Measurements from ENCODE around the gene DNAJB6. TPM values are rescaled to one million over a fixed set of nuclear protein-coding genes. Genes with fewer than 3 reads are reported as not detected.
A peak's percentile ranks its signal among the peaks of the same experiment; 100 is the strongest.

DNAJB6 gene
- total and polyA plus RNA-seq, 5 donors from 2014 or later: 115 to 250 (median 121) TPM

DNA sequence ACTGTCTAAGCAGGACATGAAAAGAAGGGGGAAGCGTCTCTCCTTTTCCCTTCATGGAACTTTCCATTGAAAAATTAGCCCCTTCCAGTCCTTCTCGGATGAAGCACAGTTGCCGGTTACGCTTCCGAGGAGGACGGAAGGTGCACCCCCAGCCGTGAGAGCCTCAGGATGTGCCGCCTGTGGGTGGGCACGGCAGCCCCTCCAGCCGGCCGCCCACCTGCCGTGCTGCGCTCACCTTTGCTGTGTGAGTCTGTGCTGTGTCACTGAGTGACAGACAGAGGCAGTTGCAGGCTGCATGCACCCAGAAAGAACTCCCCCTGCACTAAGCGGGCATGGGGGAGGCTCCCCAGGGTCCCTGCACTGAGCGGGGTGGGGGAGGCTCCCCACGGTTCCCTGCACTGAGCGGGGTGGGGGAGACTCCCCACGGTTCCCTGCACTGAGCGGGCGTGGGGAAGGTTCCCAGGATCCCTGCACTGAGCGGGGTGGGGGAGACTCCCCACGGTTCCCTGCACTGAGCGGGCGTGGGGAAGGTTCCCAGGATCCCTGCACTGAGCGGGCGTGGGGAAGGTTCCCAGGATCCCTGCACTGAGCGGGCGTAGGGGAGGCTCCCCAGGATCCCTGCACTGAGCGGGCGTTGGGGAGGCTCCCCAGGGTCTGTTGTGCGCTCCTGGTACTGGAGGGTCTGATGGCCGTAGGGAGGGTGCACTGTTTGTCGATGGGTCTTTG lies 74.2 kb downstream of the DNAJB6 start:
- no peak for ATAC-seq (ENCODE audit: low read depth in 2 of 2)
- no peak overlapping the region for H3K4me3 ChIP-seq (ENCODE audit: low read depth, low read length)
- H3K9me3 ChIP-seq (ENCODE audit: control insufficient read depth in 2 of 2, low read length in 2 of 2): no peaks in the 10 kb centered on the region
- H3K4me1 Mint-ChIP-seq: peaks cover 2 to 15% (median 7%) of the 10 kb centered on the region in 4 donors
- H3K9me3 Mint-ChIP-seq: no peaks in the 10 kb centered on the region
- H3K27ac Mint-ChIP-seq: peak overlapping the region in 2 of 3 donors; percentile 92 to 98
- no peak overlapping the region for H3K4me3 Mint-ChIP-seq
- H3K4me1 ChIP-seq (ENCODE audit: control insufficient read depth, insufficient read depth, low read length, poor library complexity, severe bottlenecking): peaks cover 16% of the 10 kb centered on the region
- H3K27me3 ChIP-seq (ENCODE audit: control insufficient read depth, insufficient read depth, low read length): no peaks in the 10 kb centered on the region
- peaks cover 15% of the 10 kb centered on the region for H3K36me3 Mint-ChIP-seq
- no peak for DNase-seq
- no peaks in the 10 kb centered on the region for H3K27me3 Mint-ChIP-seq
- peak overlapping the region; percentile 45 for H3K27ac ChIP-seq (ENCODE audit: insufficient read depth, low read length, poor library complexity, severe bottlenecking)
- H3K36me3 ChIP-seq (ENCODE audit: control insufficient read depth, insufficient read depth, low read length): peaks cover 4% of the 10 kb centered on the region

DNA sequence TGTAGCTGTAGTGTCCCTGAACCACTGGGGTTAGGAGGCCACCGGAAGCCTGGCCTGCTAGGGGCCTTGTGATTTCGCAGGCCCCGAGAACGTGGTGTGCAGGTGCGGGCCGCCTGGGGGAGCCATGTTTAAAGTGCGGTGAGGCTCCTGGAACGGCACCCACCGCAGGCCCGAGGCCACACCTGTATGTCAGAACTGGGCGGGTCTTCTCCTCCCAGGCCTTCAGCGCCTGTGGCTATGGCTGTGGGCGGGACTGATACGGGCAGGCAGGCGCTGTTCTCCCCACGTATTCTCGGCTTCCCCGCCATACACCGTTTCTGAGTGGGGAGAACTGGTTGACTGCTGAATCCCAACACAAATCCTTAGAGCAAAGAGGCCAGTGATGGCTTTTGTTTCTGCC lies 74.8 kb downstream of the DNAJB6 start:
- no peaks in the 10 kb centered on the region for H3K9me3 ChIP-seq (ENCODE audit: control insufficient read depth in 2 of 2, low read length in 2 of 2)
- peak; percentile 32 to 49 (median 46) for DNase-seq
- peaks cover 16% of the 10 kb centered on the region for H3K4me1 ChIP-seq (ENCODE audit: control insufficient read depth, insufficient read depth, low read length, poor library complexity, severe bottlenecking)
- H3K27ac ChIP-seq (ENCODE audit: insufficient read depth, low read length, poor library complexity, severe bottlenecking): peak overlapping the region; percentile 45
- H3K27me3 ChIP-seq (ENCODE audit: control insufficient read depth, insufficient read depth, low read length): no peaks in the 10 kb centered on the region
- H3K4me3 ChIP-seq (ENCODE audit: low read depth, low read length): peak overlapping the region; percentile 56
- peaks cover 10% of the 10 kb centered on the region for H3K36me3 ChIP-seq (ENCODE audit: control insufficient read depth, insufficient read depth, low read length)
- Mint-ChIP-seq H3K4me1 (peaks cover 2 to 15% (median 7%) of the 10 kb centered on the region in 4 donors), H3K27me3 (no peaks in the 10 kb centered on the region), H3K9me3 (no peaks in the 10 kb centered on the region), H3K36me3 (peaks cover 21% of the 10 kb centered on the region), H3K4me3 (peak overlapping the region in 3 of 4 donors; percentile 17 to 74 (median 63)), H3K27ac (peak overlapping the region in 2 of 3 donors; percentile 88 to 92)
- peak; percentile 69 to 76 for ATAC-seq (ENCODE audit: low read depth in 2 of 2)

DNA sequence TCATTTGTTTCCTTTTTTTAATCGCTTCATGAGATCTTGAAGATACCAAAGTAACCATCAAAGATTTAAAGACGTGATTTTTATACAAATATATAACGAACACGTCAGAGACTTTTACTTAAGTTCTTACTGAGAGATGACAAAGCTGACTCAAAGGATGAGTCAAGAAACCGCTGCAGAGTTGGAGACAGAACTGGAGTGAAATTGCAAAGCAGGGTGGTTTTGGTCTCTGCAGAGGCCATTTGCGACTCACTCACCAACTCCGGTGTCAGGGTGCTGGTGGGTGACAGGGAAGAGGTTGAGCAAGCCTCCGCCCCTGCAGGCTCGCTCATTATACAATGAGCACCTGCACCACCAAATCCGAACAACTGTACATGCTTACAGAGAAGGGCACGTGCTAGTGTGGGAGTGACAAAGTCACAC lies 75.2 kb downstream of the DNAJB6 start:
- Mint-ChIP-seq H3K27ac (peak overlapping the region in 2 of 3 donors; percentile 88 to 92), H3K4me3 (peak overlapping the region; percentile 17 to 74 (median 48)), H3K27me3 (no peaks in the 10 kb centered on the region), H3K4me1 (peaks cover 2 to 15% (median 7%) of the 10 kb centered on the region in 4 donors), H3K36me3 (peaks cover 26% of the 10 kb centered on the region), H3K9me3 (no peaks in the 10 kb centered on the region)
- H3K36me3 ChIP-seq (ENCODE audit: control insufficient read depth, insufficient read depth, low read length): peaks cover 15% of the 10 kb centered on the region
- H3K4me1 ChIP-seq (ENCODE audit: control insufficient read depth, insufficient read depth, low read length, poor library complexity, severe bottlenecking): peaks cover 16% of the 10 kb centered on the region
- peak; percentile 70 to 73 for ATAC-seq (ENCODE audit: low read depth in 2 of 2)
- peak overlapping the region; percentile 45 for H3K27ac ChIP-seq (ENCODE audit: insufficient read depth, low read length, poor library complexity, severe bottlenecking)
- H3K9me3 ChIP-seq (ENCODE audit: control insufficient read depth in 2 of 2, low read length in 2 of 2): no peaks in the 10 kb centered on the region
- H3K4me3 ChIP-seq (ENCODE audit: low read depth, low read length): peak overlapping the region; percentile 56
- DNase-seq: peak; percentile 28 to 51 (median 29)
- H3K27me3 ChIP-seq (ENCODE audit: control insufficient read depth, insufficient read depth, low read length): no peaks in the 10 kb centered on the region

DNA sequence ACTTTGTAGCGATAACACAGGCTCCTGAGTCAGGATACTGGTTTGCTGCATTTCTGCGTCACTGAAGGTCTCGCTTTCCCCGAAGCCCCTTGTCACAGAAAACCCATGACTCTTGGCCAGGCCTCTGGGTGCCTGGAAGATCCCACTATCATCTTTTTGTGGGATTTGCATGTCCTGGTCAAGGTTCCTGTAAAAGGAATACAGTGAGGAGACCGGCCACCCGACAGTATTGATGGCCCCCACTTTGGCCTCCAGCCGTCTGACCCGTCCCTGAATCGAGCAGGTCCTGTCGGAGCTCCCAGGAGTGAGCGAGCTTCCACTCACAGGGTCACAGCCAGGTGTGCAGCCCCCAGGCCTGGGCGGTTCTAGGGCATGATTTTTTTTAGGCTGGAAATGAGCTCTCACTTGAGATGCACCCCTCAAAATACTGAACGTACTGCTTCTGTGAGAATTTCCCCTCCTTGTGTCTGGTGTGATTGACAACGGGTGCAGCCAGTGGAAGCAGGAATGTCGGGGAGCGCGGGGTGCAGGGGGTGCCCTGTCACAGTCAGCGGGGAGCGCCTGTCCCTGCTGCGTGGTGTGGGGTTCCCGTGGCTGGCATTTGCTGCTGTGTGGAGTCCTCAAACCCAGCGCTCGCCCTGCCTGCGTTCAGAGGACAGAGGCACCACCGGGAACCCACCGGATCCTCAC lies 75.8 kb downstream of the DNAJB6 start:
- H3K4me3 ChIP-seq (ENCODE audit: low read depth, low read length): peak overlapping the region; percentile 56
- H3K4me3 Mint-ChIP-seq: peak overlapping the region in 2 of 4 donors; percentile 33 to 63
- H3K4me1 Mint-ChIP-seq: peaks cover 2 to 15% (median 7%) of the 10 kb centered on the region in 4 donors
- peak overlapping the region; percentile 41 for H3K27ac ChIP-seq (ENCODE audit: insufficient read depth, low read length, poor library complexity, severe bottlenecking)
- H3K27me3 Mint-ChIP-seq: no peaks in the 10 kb centered on the region
- peaks cover 27% of the 10 kb centered on the region for H3K36me3 Mint-ChIP-seq
- no peaks in the 10 kb centered on the region for H3K9me3 ChIP-seq (ENCODE audit: control insufficient read depth in 2 of 2, low read length in 2 of 2)
- peaks cover 16% of the 10 kb centered on the region for H3K36me3 ChIP-seq (ENCODE audit: control insufficient read depth, insufficient read depth, low read length)
- H3K4me1 ChIP-seq (ENCODE audit: control insufficient read depth, insufficient read depth, low read length, poor library complexity, severe bottlenecking): peaks cover 16% of the 10 kb centered on the region
- no peaks in the 10 kb centered on the region for H3K27me3 ChIP-seq (ENCODE audit: control insufficient read depth, insufficient read depth, low read length)
- DNase-seq: no peak
- H3K9me3 Mint-ChIP-seq: no peaks in the 10 kb centered on the region
- peak overlapping the region in 1 of 3 donors; percentile 11 for H3K27ac Mint-ChIP-seq
- no peak for ATAC-seq (ENCODE audit: low read depth in 2 of 2)

DNA sequence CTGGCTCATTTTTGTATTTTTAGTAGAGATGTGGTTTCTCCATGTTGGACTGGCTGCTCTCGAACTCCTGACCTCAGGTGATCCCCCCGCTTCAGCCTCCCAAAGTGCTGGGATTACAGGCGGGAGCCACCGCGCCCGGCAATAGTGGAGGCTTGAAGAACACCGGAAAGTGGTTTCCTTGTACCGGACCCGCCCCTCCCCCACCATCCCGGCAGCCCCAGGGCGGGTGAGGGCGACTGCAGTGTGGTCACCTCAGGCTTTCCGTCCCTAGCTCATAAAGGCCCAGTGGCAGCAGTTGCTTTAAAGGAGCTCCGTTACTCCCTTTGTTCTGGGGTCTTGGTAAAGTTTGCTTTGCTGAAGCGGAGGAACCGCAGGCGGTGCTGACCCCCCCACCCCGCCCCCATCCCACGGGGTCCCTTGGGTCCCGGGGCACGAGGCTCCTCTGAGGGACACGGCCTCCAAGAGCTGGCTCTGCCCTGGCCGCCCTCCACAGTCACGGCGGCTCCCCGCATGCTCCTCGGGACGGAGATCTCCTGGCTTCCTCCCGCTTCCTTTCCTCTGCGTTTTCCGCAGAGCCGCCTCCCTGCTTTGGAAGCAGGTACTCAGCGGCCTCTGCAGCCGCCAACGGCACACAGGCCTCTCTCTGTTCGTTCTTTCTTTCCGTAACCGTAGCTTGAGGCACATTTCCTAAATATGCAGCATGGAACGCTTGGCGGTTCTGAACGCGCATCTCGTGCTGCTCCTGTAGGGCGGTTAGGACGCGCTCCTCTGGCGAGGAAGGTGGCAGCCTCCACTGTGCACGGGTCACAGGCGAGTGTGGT lies 77.3 kb downstream of the DNAJB6 start:
- peaks cover 16% of the 10 kb centered on the region for H3K36me3 ChIP-seq (ENCODE audit: control insufficient read depth, insufficient read depth, low read length)
- no peaks in the 10 kb centered on the region for H3K27me3 Mint-ChIP-seq
- H3K9me3 Mint-ChIP-seq: no peaks in the 10 kb centered on the region
- peaks cover 27% of the 10 kb centered on the region for H3K36me3 Mint-ChIP-seq
- ATAC-seq (ENCODE audit: low read depth in 2 of 2) (no peak), DNase-seq (no peak)
- peaks cover 16% of the 10 kb centered on the region for H3K4me1 ChIP-seq (ENCODE audit: control insufficient read depth, insufficient read depth, low read length, poor library complexity, severe bottlenecking)
- H3K9me3 ChIP-seq (ENCODE audit: control insufficient read depth in 2 of 2, low read length in 2 of 2): no peaks in the 10 kb centered on the region
- no peak overlapping the region for H3K4me3 ChIP-seq (ENCODE audit: low read depth, low read length)
- H3K4me3 Mint-ChIP-seq: no peak overlapping the region
- H3K27me3 ChIP-seq (ENCODE audit: control insufficient read depth, insufficient read depth, low read length): no peaks in the 10 kb centered on the region
- H3K4me1 Mint-ChIP-seq: peaks cover 2 to 15% (median 7%) of the 10 kb centered on the region in 4 donors
- H3K27ac ChIP-seq (ENCODE audit: insufficient read depth, low read length, poor library complexity, severe bottlenecking): no peak overlapping the region
- H3K27ac Mint-ChIP-seq: peak overlapping the region in 1 of 3 donors; percentile 38

DNA sequence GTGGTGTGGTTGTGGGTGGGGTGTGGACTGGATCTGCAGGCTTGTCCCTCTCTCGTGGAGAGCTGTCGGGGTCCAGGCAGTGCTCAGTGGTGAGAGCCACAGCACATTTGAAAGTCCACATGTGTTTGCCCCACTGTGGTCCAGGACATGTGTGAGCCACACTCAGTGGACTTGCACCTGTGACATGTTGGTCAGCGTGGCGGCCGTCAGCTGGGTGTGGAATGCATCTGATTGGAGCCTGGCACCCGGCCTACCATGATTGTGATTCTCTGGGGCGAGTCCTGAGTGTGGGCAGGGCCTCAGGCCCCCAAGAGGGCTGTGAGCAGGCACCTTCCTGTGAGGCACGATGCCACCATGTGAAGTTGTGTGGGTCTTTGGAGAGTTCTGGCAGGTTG lies 77.9 kb downstream of the DNAJB6 start:
- no peak overlapping the region for H3K4me3 Mint-ChIP-seq
- H3K27ac ChIP-seq (ENCODE audit: insufficient read depth, low read length, poor library complexity, severe bottlenecking): no peak overlapping the region
- H3K4me3 ChIP-seq (ENCODE audit: low read depth, low read length): no peak overlapping the region
- no peaks in the 10 kb centered on the region for H3K27me3 Mint-ChIP-seq
- H3K27ac Mint-ChIP-seq: peak overlapping the region in 1 of 3 donors; percentile 38
- peaks cover 2 to 15% (median 7%) of the 10 kb centered on the region in 4 donors for H3K4me1 Mint-ChIP-seq
- H3K36me3 Mint-ChIP-seq: peaks cover 27% of the 10 kb centered on the region
- H3K27me3 ChIP-seq (ENCODE audit: control insufficient read depth, insufficient read depth, low read length): no peaks in the 10 kb centered on the region
- H3K4me1 ChIP-seq (ENCODE audit: control insufficient read depth, insufficient read depth, low read length, poor library complexity, severe bottlenecking): peaks cover 16% of the 10 kb centered on the region
- ATAC-seq (ENCODE audit: low read depth in 2 of 2) (no peak), DNase-seq (no peak)
- H3K36me3 ChIP-seq (ENCODE audit: control insufficient read depth, insufficient read depth, low read length): peaks cover 16% of the 10 kb centered on the region
- no peaks in the 10 kb centered on the region for H3K9me3 Mint-ChIP-seq
- no peaks in the 10 kb centered on the region for H3K9me3 ChIP-seq (ENCODE audit: control insufficient read depth in 2 of 2, low read length in 2 of 2)

DNA sequence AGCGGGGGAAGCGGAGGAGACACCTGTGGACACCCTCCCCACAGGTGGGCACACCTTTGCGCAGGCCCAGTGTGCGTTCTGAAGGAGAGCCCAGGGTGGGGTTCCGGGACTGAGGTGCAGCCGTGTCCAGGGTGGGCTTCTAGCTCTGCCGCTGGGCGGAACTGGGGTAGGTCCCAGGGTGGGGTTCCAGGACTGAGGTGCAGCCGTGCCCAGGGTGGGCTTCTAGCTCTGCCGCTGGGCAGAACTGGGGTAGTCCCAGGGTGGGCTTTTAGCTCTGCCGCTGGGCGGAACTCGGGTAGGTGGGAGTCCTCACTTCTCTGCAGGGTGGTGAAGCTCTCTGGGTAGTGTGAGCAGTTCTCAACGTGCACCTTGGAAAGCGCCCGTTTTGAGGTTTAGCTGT lies 78.7 kb downstream of the DNAJB6 start:
- DNase-seq (no peak), ATAC-seq (ENCODE audit: low read depth in 2 of 2) (no peak)
- Histone ChIP-seq H3K27me3 (ENCODE audit: control insufficient read depth, insufficient read depth, low read length) (no peaks in the 10 kb centered on the region), H3K4me3 (ENCODE audit: low read depth, low read length) (no peak overlapping the region), H3K4me1 (ENCODE audit: control insufficient read depth, insufficient read depth, low read length, poor library complexity, severe bottlenecking) (peaks cover 16% of the 10 kb centered on the region), H3K36me3 (ENCODE audit: control insufficient read depth, insufficient read depth, low read length) (peaks cover 16% of the 10 kb centered on the region), H3K27ac (ENCODE audit: insufficient read depth, low read length, poor library complexity, severe bottlenecking) (no peak overlapping the region), H3K9me3 (ENCODE audit: control insufficient read depth in 2 of 2, low read length in 2 of 2) (no peaks in the 10 kb centered on the region)
- H3K27me3 Mint-ChIP-seq: no peaks in the 10 kb centered on the region
- H3K4me3 Mint-ChIP-seq: no peak overlapping the region
- H3K4me1 Mint-ChIP-seq: peaks cover 2 to 17% (median 7%) of the 10 kb centered on the region in 4 donors
- no peak overlapping the region for H3K27ac Mint-ChIP-seq
- no peaks in the 10 kb centered on the region for H3K9me3 Mint-ChIP-seq
- H3K36me3 Mint-ChIP-seq: peaks cover 27% of the 10 kb centered on the region
